ENCODE data around the gene ARF1.

DNA sequence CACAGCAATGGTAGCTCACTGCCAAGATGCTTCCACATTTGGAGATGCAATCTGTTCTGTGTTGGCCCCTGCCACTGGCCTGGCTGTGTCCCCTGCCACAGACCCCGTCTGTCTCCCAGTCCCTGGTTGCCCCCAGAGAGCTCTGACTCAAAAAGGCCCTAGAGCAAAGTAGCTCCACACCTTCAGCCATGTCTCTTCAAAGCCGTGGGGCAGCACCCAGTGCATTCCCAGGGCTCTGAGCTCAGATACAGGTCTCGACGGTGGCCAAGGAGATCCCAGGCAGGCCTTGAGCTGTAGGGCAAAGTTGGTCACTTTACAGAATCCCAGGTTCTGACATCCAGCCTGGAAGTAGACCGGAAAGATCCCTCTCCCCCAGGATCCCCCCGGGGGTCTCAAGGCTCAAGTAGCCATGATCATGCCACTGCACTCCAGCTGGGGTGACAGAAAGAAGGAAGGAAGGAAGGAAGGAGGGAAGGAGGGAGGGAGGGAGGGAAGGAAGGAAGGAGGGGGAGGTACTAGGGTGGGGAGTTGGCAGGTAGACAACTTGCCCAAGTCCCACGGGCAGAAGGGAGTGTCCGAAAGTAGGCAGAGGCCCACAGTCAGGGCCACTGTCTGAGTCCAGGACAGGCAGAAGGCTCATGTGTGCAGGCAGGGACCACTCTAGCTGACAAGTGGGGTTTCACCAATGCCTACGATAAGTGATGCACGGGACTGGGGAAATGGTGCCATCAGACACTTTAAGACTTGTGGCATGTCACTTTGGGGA is 4.8 kb upstream of the ARF1 start:
- TF ChIP-seq, protein P1, sequence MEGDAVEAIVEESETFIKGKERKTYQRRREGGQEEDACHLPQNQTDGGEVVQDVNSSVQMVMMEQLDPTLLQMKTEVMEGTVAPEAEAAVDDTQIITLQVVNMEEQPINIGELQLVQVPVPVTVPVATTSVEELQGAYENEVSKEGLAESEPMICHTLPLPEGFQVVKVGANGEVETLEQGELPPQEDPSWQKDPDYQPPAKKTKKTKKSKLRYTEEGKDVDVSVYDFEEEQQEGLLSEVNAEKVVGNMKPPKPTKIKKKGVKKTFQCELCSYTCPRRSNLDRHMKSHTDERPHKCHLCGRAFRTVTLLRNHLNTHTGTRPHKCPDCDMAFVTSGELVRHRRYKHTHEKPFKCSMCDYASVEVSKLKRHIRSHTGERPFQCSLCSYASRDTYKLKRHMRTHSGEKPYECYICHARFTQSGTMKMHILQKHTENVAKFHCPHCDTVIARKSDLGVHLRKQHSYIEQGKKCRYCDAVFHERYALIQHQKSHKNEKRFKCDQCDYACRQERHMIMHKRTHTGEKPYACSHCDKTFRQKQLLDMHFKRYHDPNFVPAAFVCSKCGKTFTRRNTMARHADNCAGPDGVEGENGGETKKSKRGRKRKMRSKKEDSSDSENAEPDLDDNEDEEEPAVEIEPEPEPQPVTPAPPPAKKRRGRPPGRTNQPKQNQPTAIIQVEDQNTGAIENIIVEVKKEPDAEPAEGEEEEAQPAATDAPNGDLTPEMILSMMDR (IDR thresholded peaks at IDR 0.05) = no peak
- TF ChIP-seq TP53 (CRISPR knock-in tag; IDR thresholded peaks at IDR 0.05) (no peak), TCF7 (CRISPR knock-in tag; IDR thresholded peaks at IDR 0.05; ENCODE audit: low read depth) (no peak), NR3C1 (CRISPR knock-in tag; conservative IDR thresholded peaks at IDR 0.05; ENCODE audit: low read depth) (no peak), SP1 (CRISPR knock-in tag; conservative IDR thresholded peaks at IDR 0.05) (no peak), MYBL2 (CRISPR knock-in tag; IDR thresholded peaks at IDR 0.05) (no peak), FOXJ3 (CRISPR knock-in tag; IDR thresholded peaks at IDR 0.05; ENCODE audit: borderline replicate concordance) (no peak), GABPB1 (CRISPR knock-in tag; IDR thresholded peaks at IDR 0.05) (no peak), MAX (CRISPR knock-in tag; IDR thresholded peaks at IDR 0.05) (no peak), E2F4 (CRISPR knock-in tag; IDR thresholded peaks at IDR 0.05; ENCODE audit: borderline replicate concordance, low read depth) (no peak), ZNF281 (CRISPR knock-in tag; IDR thresholded peaks at IDR 0.05) (no peak), RELA (CRISPR knock-in tag; IDR thresholded peaks at IDR 0.05; ENCODE audit: borderline replicate concordance) (no peak)
- TF ChIP-seq, protein P2, sequence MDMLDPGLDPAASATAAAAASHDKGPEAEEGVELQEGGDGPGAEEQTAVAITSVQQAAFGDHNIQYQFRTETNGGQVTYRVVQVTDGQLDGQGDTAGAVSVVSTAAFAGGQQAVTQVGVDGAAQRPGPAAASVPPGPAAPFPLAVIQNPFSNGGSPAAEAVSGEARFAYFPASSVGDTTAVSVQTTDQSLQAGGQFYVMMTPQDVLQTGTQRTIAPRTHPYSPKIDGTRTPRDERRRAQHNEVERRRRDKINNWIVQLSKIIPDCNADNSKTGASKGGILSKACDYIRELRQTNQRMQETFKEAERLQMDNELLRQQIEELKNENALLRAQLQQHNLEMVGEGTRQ (CRISPR knock-in tag; IDR thresholded peaks at IDR 0.05) = no peak
- TF ChIP-seq, protein P3, sequence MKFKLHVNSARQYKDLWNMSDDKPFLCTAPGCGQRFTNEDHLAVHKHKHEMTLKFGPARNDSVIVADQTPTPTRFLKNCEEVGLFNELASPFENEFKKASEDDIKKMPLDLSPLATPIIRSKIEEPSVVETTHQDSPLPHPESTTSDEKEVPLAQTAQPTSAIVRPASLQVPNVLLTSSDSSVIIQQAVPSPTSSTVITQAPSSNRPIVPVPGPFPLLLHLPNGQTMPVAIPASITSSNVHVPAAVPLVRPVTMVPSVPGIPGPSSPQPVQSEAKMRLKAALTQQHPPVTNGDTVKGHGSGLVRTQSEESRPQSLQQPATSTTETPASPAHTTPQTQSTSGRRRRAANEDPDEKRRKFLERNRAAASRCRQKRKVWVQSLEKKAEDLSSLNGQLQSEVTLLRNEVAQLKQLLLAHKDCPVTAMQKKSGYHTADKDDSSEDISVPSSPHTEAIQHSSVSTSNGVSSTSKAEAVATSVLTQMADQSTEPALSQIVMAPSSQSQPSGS (CRISPR knock-in tag; IDR thresholded peaks at IDR 0.05; ENCODE audit: borderline replicate concordance, low read depth) = no peak

All from WTC11 (cell line).